ENCODE data around the gene ZBBX.
"Not testable (repeated sequence)": the region's sequence is repeated elsewhere in the genome, so short reads cannot be mapped to it uniquely, and the experiment has no call there.

The ZBBX gene

GRCh38 chr3:167380004-167380689 lies at the start of gene ZBBX:
Gene ZBBX (minus strand): TSS chr3:167380297. CDS start chr3:167372901, 7,396 bp downstream.
- peaks cover 9% of the 10 kb centered on the region for H3K27me3 Mint-ChIP-seq
- peak within 1 kb of the TSS; percentile 77 for H3K27ac Mint-ChIP-seq
- peak within 1 kb of the TSS; percentile 66 for H3K4me3 Mint-ChIP-seq
- H3K9me3 Mint-ChIP-seq, result no peaks in the 10 kb centered on the region
- no peaks in the 10 kb centered on the region for H3K36me3 Mint-ChIP-seq
- H3K4me1 Mint-ChIP-seq, result peaks cover 8% of the 10 kb centered on the region
- peak; percentile 90 for DNase-seq
- CTCF ChIA-PET, result interaction anchor here (0.8 to 4.0 kb wide), 14 partner anchors 10 to 790 kb away, joined by 3 to 43 read pairs (median 4); partner anchors contain the start of genes PDCD10 and SERPINI1

GRCh38 chr3:167426962-167427361 lies 46.9 kb upstream of the ZBBX start:
- CTCF ChIA-PET, DNase-seq, H3K27me3 Mint-ChIP-seq, H3K9me3 Mint-ChIP-seq, H3K4me1 Mint-ChIP-seq, H3K27ac Mint-ChIP-seq, H3K4me3 Mint-ChIP-seq, H3K36me3 Mint-ChIP-seq: not testable (repeated sequence)

GRCh38 chr3:167422396-167422795 lies 42.3 kb upstream of the ZBBX start:
- DNase-seq, H3K4me1 Mint-ChIP-seq, H3K27ac Mint-ChIP-seq, H3K36me3 Mint-ChIP-seq, H3K9me3 Mint-ChIP-seq, CTCF ChIA-PET, H3K4me3 Mint-ChIP-seq, H3K27me3 Mint-ChIP-seq: not testable (repeated sequence)

GRCh38 chr3:167409611-167410010 lies 29.5 kb upstream of the ZBBX start:
- H3K9me3 Mint-ChIP-seq, result no peaks in the 10 kb centered on the region
- CTCF ChIA-PET, result no interaction called here
- DNase-seq, result no peak
- no peak overlapping the region for H3K4me3 Mint-ChIP-seq
- no peaks in the 10 kb centered on the region for H3K4me1 Mint-ChIP-seq
- H3K27ac Mint-ChIP-seq, result no peak overlapping the region
- no peaks in the 10 kb centered on the region for H3K36me3 Mint-ChIP-seq
- no peaks in the 10 kb centered on the region for H3K27me3 Mint-ChIP-seq

GRCh38 chr3:167406876-167407492 lies 26.9 kb upstream of the ZBBX start:
- no peaks in the 10 kb centered on the region for H3K9me3 Mint-ChIP-seq
- no peak overlapping the region for H3K27ac Mint-ChIP-seq
- H3K36me3 Mint-ChIP-seq, result no peaks in the 10 kb centered on the region
- no peak overlapping the region for H3K4me3 Mint-ChIP-seq
- no peak for DNase-seq
- CTCF ChIA-PET, result interaction anchor here (0.6 kb wide), 1 partner anchor 276 kb away, joined by 6 read pairs; no protein-coding TSS in a partner anchor
- H3K4me1 Mint-ChIP-seq, result no peaks in the 10 kb centered on the region
- H3K27me3 Mint-ChIP-seq, result no peaks in the 10 kb centered on the region

- Mint-ChIP-seq H3K9me3 (no peaks in the 10 kb centered on the region), H3K36me3 (no peaks in the 10 kb centered on the region), H3K27me3 (no peaks in the 10 kb centered on the region), H3K4me3 (no peak overlapping the region), H3K4me1 (no peaks in the 10 kb centered on the region), H3K27ac (no peak overlapping the region)
- CTCF ChIA-PET, result interaction anchor here (1.5 kb wide), 1 partner anchor 17 kb away, joined by 5 read pairs; the partner anchor contains the start of gene ZBBX
- no peak for DNase-seq
Observed at GRCh38 chr3:167397826-167398225, 17.7 kb upstream of the ZBBX start.

GRCh38 chr3:167396075-167396474 lies 16.0 kb upstream of the ZBBX start:
- H3K27ac Mint-ChIP-seq, result no peak overlapping the region
- no peaks in the 10 kb centered on the region for H3K9me3 Mint-ChIP-seq
- CTCF ChIA-PET, result interaction anchor here (0.5 kb wide), 1 partner anchor 74 kb away, joined by 3 read pairs; no protein-coding TSS in a partner anchor
- no peaks in the 10 kb centered on the region for H3K4me1 Mint-ChIP-seq
- H3K27me3 Mint-ChIP-seq, result no peaks in the 10 kb centered on the region
- H3K4me3 Mint-ChIP-seq, result no peak overlapping the region
- H3K36me3 Mint-ChIP-seq, result no peaks in the 10 kb centered on the region
- no peak for DNase-seq

- Mint-ChIP-seq H3K9me3 (no peaks in the 10 kb centered on the region), H3K27me3 (no peaks in the 10 kb centered on the region), H3K4me1 (no peaks in the 10 kb centered on the region), H3K27ac (no peak overlapping the region), H3K36me3 (no peaks in the 10 kb centered on the region), H3K4me3 (no peak overlapping the region)
- CTCF ChIA-PET, result no interaction called here
- DNase-seq, result no peak
Observed at GRCh38 chr3:167394003-167394402, 13.9 kb upstream of the ZBBX start.

- Mint-ChIP-seq H3K4me3 (no peak overlapping the region), H3K27me3 (peaks cover 9% of the 10 kb centered on the region), H3K27ac (no peak overlapping the region), H3K4me1 (peaks cover 8% of the 10 kb centered on the region), H3K36me3 (no peaks in the 10 kb centered on the region), H3K9me3 (no peaks in the 10 kb centered on the region)
- CTCF ChIA-PET, result interaction anchor here (1.4 to 4.0 kb wide), 2 partner anchors 302 to 500 kb away, joined by 7 to 43 read pairs; no protein-coding TSS in a partner anchor
- DNase-seq, result no peak
Observed at GRCh38 chr3:167382155-167382554, 2.1 kb upstream of the ZBBX start.

GRCh38 chr3:167375478-167375877 lies 4.6 kb downstream of the ZBBX start:
- H3K4me1 Mint-ChIP-seq, result peaks cover 6% of the 10 kb centered on the region
- peaks cover 9% of the 10 kb centered on the region for H3K27me3 Mint-ChIP-seq
- no peaks in the 10 kb centered on the region for H3K9me3 Mint-ChIP-seq
- H3K4me3 Mint-ChIP-seq, result no peak overlapping the region
- H3K36me3 Mint-ChIP-seq, result no peaks in the 10 kb centered on the region
- no peak for DNase-seq
- CTCF ChIA-PET, result no interaction called here
- no peak overlapping the region for H3K27ac Mint-ChIP-seq

- Mint-ChIP-seq H3K27me3 (no peaks in the 10 kb centered on the region), H3K27ac (no peak overlapping the region), H3K4me3 (no peak overlapping the region), H3K36me3 (no peaks in the 10 kb centered on the region), H3K4me1 (no peaks in the 10 kb centered on the region), H3K9me3 (no peaks in the 10 kb centered on the region)
- CTCF ChIA-PET, result no interaction called here
- DNase-seq, result no peak
Observed at GRCh38 chr3:167372138-167372537, 8.0 kb downstream of the ZBBX start.

- no peak overlapping the region for H3K4me3 Mint-ChIP-seq
- H3K4me1 Mint-ChIP-seq, result no peaks in the 10 kb centered on the region
- no peaks in the 10 kb centered on the region for H3K36me3 Mint-ChIP-seq
- no peaks in the 10 kb centered on the region for H3K9me3 Mint-ChIP-seq
- no peak for DNase-seq
- CTCF ChIA-PET, result no interaction called here
- H3K27me3 Mint-ChIP-seq, result no peaks in the 10 kb centered on the region
- H3K27ac Mint-ChIP-seq, result no peak overlapping the region
Observed at GRCh38 chr3:167361948-167362347, 18.1 kb downstream of the ZBBX start.

GRCh38 chr3:167361306-167361705 lies 18.8 kb downstream of the ZBBX start:
- H3K27ac Mint-ChIP-seq, result no peak overlapping the region
- no peaks in the 10 kb centered on the region for H3K4me1 Mint-ChIP-seq
- no peak overlapping the region for H3K4me3 Mint-ChIP-seq
- no peaks in the 10 kb centered on the region for H3K27me3 Mint-ChIP-seq
- CTCF ChIA-PET, result no interaction called here
- DNase-seq, result no peak
- H3K9me3 Mint-ChIP-seq, result no peaks in the 10 kb centered on the region
- H3K36me3 Mint-ChIP-seq, result no peaks in the 10 kb centered on the region

GRCh38 chr3:167355446-167355845 lies 24.7 kb downstream of the ZBBX start:
- H3K4me3 Mint-ChIP-seq, result no peak overlapping the region
- H3K4me1 Mint-ChIP-seq, result no peaks in the 10 kb centered on the region
- H3K27me3 Mint-ChIP-seq, result no peaks in the 10 kb centered on the region
- H3K9me3 Mint-ChIP-seq, result no peaks in the 10 kb centered on the region
- CTCF ChIA-PET, result interaction anchor here (2.2 kb wide), 1 partner anchor 25 kb away, joined by 5 read pairs; the partner anchor contains the start of gene ZBBX
- no peaks in the 10 kb centered on the region for H3K36me3 Mint-ChIP-seq
- DNase-seq, result no peak
- no peak overlapping the region for H3K27ac Mint-ChIP-seq

- H3K4me1 Mint-ChIP-seq, result no peaks in the 10 kb centered on the region
- H3K27me3 Mint-ChIP-seq, result no peaks in the 10 kb centered on the region
- H3K36me3 Mint-ChIP-seq, result no peaks in the 10 kb centered on the region
- H3K9me3 Mint-ChIP-seq, result no peaks in the 10 kb centered on the region
- no peak overlapping the region for H3K4me3 Mint-ChIP-seq
- no peak for DNase-seq
- CTCF ChIA-PET, result interaction anchor here (2.2 kb wide), 1 partner anchor 26 kb away, joined by 5 read pairs; the partner anchor contains the start of gene ZBBX
- H3K27ac Mint-ChIP-seq, result no peak overlapping the region
Observed at GRCh38 chr3:167354751-167355150, 25.3 kb downstream of the ZBBX start.

All from activated naive CD4-positive, alpha-beta T cell treated with anti-CD3 and anti-CD28 coated beads, Interleukin-2, amount 10 ng/mL, durations not matched to agents 7 days and 5 days (primary cell).